Type B pancreatic cell (in vitro differentiated cells): ENCODE data around the gene FBXW9. TPM values are rescaled to one million over a fixed set of nuclear protein-coding genes. Genes with fewer than 3 reads are reported as not detected.

ENCODE experiments used
- DNase-seq: peaks from one replicate; pipeline ENCODE4 v3.0.0; 2021; ENCODE audit warnings: mixed read lengths; ENCODE audit not compliant: unreplicated experiment; ENCODE audit errors: extremely low spot score
- H3K27ac Mint-ChIP-seq: 2 replicates; pipeline ENCODE4 v1.8.0; 2021; ENCODE audit warnings: mild to moderate bottlenecking, mixed read lengths
- H3K27me3 Mint-ChIP-seq: 2 replicates; pipeline ENCODE4 v1.8.0; 2021; ENCODE audit warnings: mixed read lengths
- H3K36me3 Mint-ChIP-seq: 2 replicates; pipeline ENCODE4 v1.8.0; 2021; ENCODE audit warnings: mixed read lengths
- H3K4me1 Mint-ChIP-seq: one replicate; pipeline ENCODE4 v1.8.0; 2021; ENCODE audit warnings: mixed read lengths; ENCODE audit not compliant: unreplicated experiment
- H3K4me3 Mint-ChIP-seq: 2 replicates; pipeline ENCODE4 v1.8.0; 2021; ENCODE audit warnings: mild to moderate bottlenecking, mixed read lengths
- H3K9me3 Mint-ChIP-seq: 2 replicates; pipeline ENCODE4 v1.8.0; 2021; ENCODE audit warnings: mixed read lengths
- CTCF ChIP-seq: fragments of 200-600 bp; sonication (generic); conservative IDR thresholded peaks from 2 replicates; pipeline ENCODE4 v1.5.0; 2021; ENCODE audit warnings: antibody characterized with exemption, mild to moderate bottlenecking
- total RNA-seq: library from RNA; stranded (reverse); gene quantifications from 2 replicates; pipeline ENCODE4 v1.2.1, GENCODE V29; 2021; ENCODE audit warnings: low replicate concordance

FBXW9 gene
- total RNA-seq, 1 donor from 2014 or later, result 17.0 TPM

- DNase-seq, result peak; percentile 83
- Mint-ChIP-seq H3K27me3 (no peaks in the 10 kb centered on the region), H3K36me3 (peaks cover 7% of the 10 kb centered on the region), H3K4me1 (peaks cover 23% of the 10 kb centered on the region), H3K4me3 (peak within 1 kb of the TSS; percentile 96), H3K27ac (peak within 1 kb of the TSS; percentile 95), H3K9me3 (no peaks in the 10 kb centered on the region)
- no peak for TF ChIP-seq CTCF
Measured at GRCh38 chr19:12723641-12724426, 27.4 kb upstream of the FBXW9 start, which contains the start of gene TNPO2. Gene TNPO2, minus strand, starts transcription at chr19:12723932. Its CDS starts 2,955 bp downstream, at chr19:12720977.

GRCh38 chr19:12723381-12723640 is 26.9 kb upstream of the FBXW9 start:
- Mint-ChIP-seq H3K4me1 (peaks cover 23% of the 10 kb centered on the region), H3K36me3 (peaks cover 7% of the 10 kb centered on the region), H3K9me3 (no peaks in the 10 kb centered on the region), H3K27ac (peak overlapping the region; percentile 95), H3K4me3 (peak overlapping the region; percentile 96), H3K27me3 (no peaks in the 10 kb centered on the region)
- DNase-seq, result no peak
- TF ChIP-seq CTCF, result no peak

GRCh38 chr19:12722566-12723380 is 26.3 kb upstream of the FBXW9 start:
- H3K27ac Mint-ChIP-seq, result peak overlapping the region; percentile 95
- H3K4me1 Mint-ChIP-seq, result peaks cover 23% of the 10 kb centered on the region
- H3K9me3 Mint-ChIP-seq, result no peaks in the 10 kb centered on the region
- H3K4me3 Mint-ChIP-seq, result peak overlapping the region; percentile 96
- peak; percentile 93 for DNase-seq
- TF ChIP-seq CTCF, result no peak
- no peaks in the 10 kb centered on the region for H3K27me3 Mint-ChIP-seq
- H3K36me3 Mint-ChIP-seq, result peaks cover 7% of the 10 kb centered on the region

- no peaks in the 10 kb centered on the region for H3K9me3 Mint-ChIP-seq
- peaks cover 23% of the 10 kb centered on the region for H3K4me1 Mint-ChIP-seq
- DNase-seq, result peak; percentile 77
- H3K36me3 Mint-ChIP-seq, result peaks cover 8% of the 10 kb centered on the region
- peak overlapping the region; percentile 95 for H3K27ac Mint-ChIP-seq
- no peak for TF ChIP-seq CTCF
- H3K27me3 Mint-ChIP-seq, result no peaks in the 10 kb centered on the region
- H3K4me3 Mint-ChIP-seq, result peak overlapping the region; percentile 98
Measured at GRCh38 chr19:12721656-12722565, 25.5 kb upstream of the FBXW9 start.
